OCI-LY1 (cell line): ENCODE measurements around the gene ACER3.

Experiments used
- H2AFZ ChIP-seq: fragments of 200-600 bp; sonication (generic), shearing (Covaris generic); 2 replicates; pipeline ENCODE4 v1.6.0; 2014; ENCODE audit warnings: antibody characterized with exemption, mild to moderate bottlenecking, low read length
- H3F3A ChIP-seq: fragments of 200-600 bp; sonication (generic), shearing (Covaris generic); 2 replicates; pipeline ENCODE4 v1.6.0; 2014; ENCODE audit warnings: mild to moderate bottlenecking, antibody characterized with exemption, low read length, moderate library complexity; ENCODE audit not compliant: insufficient read depth
- H3K27ac ChIP-seq: fragments of 200-600 bp; sonication (generic); 2 replicates; pipeline ENCODE4 v1.5.1; 2014; ENCODE audit warnings: low read length, mixed run types, mild to moderate bottlenecking, low read depth; ENCODE audit not compliant: poor library complexity, severe bottlenecking
- H3K27me3 ChIP-seq: fragments of 200-600 bp; sonication (generic); 2 replicates; pipeline ENCODE4 v1.6.0; 2014; ENCODE audit warnings: antibody characterized with exemption, mild to moderate bottlenecking, low read length, moderate library complexity; ENCODE audit not compliant: insufficient read depth
- H3K36me3 ChIP-seq: fragments of 200-600 bp; sonication (generic); 2 replicates; pipeline ENCODE4 v1.6.1; 2014; ENCODE audit warnings: mild to moderate bottlenecking, antibody characterized with exemption, low read length, moderate library complexity, mixed read lengths; ENCODE audit not compliant: insufficient read depth
- H3K4me1 ChIP-seq: fragments of 200-600 bp; sonication (generic); 2 replicates; pipeline ENCODE4 v1.5.1; 2014; ENCODE audit warnings: mild to moderate bottlenecking, low read length, moderate library complexity; ENCODE audit not compliant: insufficient read depth, severe bottlenecking
- H3K4me2 ChIP-seq: fragments of 200-600 bp; sonication (generic), shearing (Covaris generic); 2 replicates; pipeline ENCODE4 v1.6.1; 2014; ENCODE audit warnings: low read length
- H3K4me3 ChIP-seq: fragments of 200-600 bp; sonication (generic); 2 replicates; pipeline ENCODE4 v1.5.1; 2014; ENCODE audit warnings: low read length, low read depth, mild to moderate bottlenecking, mixed read lengths; ENCODE audit not compliant: poor library complexity, severe bottlenecking
- H3K79me2 ChIP-seq: fragments of 200-600 bp; shearing (Covaris generic); 2 replicates; pipeline ENCODE4 v1.6.1; 2016; ENCODE audit warnings: mixed run types, low read length, mixed read lengths; ENCODE audit not compliant: insufficient read depth
- H3K9ac ChIP-seq: fragments of 200-600 bp; sonication (generic), shearing (Covaris generic); 2 replicates; pipeline ENCODE4 v1.6.1; 2014; ENCODE audit warnings: mild to moderate bottlenecking, low read length, mixed read lengths
- H3K9me2 ChIP-seq: fragments of 200-600 bp; sonication (generic), shearing (Covaris generic); 2 replicates; pipeline ENCODE4 v1.6.1; 2014; ENCODE audit warnings: low read depth, mild to moderate bottlenecking, low read length, mixed read lengths
- H3K9me3 ChIP-seq: fragments of 200-600 bp; shearing (Covaris generic); 2 replicates; pipeline ENCODE4 v1.6.1; 2014; ENCODE audit warnings: low read length, mixed read lengths
- H4K20me1 ChIP-seq: fragments of 200-600 bp; sonication (generic), shearing (Covaris generic); 2 replicates; pipeline ENCODE4 v1.6.0; 2016; ENCODE audit warnings: mild to moderate bottlenecking, low read length; ENCODE audit not compliant: insufficient read depth
- CTCF ChIP-seq: fragments of 200-600 bp; sonication (generic), shearing (Covaris generic); IDR thresholded peaks from 2 replicates; pipeline ENCODE4 v1.5.1; 2017; ENCODE audit warnings: mild to moderate bottlenecking, antibody characterized with exemption, low read length, moderate library complexity, mixed read lengths
- EZH2 ChIP-seq: fragments of 200-600 bp; sonication (generic), shearing (Covaris generic); IDR thresholded peaks from 2 replicates; pipeline ENCODE4 v1.8.0; 2017; ENCODE audit warnings: borderline replicate concordance, mixed run types, mild to moderate bottlenecking, antibody characterized with exemption, low read length, moderate library complexity, mixed read lengths

Gene ACER3

GRCh38 chr11:76984743-76985142, 124.0 kb downstream of the ACER3 start:
- H3K79me2 ChIP-seq: no peaks in the 10 kb centered on the region
- H3F3A ChIP-seq: no peaks in the 10 kb centered on the region
- H4K20me1 ChIP-seq: no peaks in the 10 kb centered on the region
- H3K4me3 ChIP-seq: no peak overlapping the region
- H2AFZ ChIP-seq: no peak overlapping the region
- H3K27me3 ChIP-seq: no peaks in the 10 kb centered on the region
- no peak overlapping the region for H3K9ac ChIP-seq
- H3K4me1 ChIP-seq: no peaks in the 10 kb centered on the region
- H3K27ac ChIP-seq: no peak overlapping the region
- H3K9me3 ChIP-seq: no peaks in the 10 kb centered on the region
- no peak overlapping the region for H3K4me2 ChIP-seq
- TF ChIP-seq CTCF (no peak), EZH2 (no peak)
- no peaks in the 10 kb centered on the region for H3K36me3 ChIP-seq
- no peaks in the 10 kb centered on the region for H3K9me2 ChIP-seq

- Histone ChIP-seq H3K4me1 (no peaks in the 10 kb centered on the region), H3K27me3 (no peaks in the 10 kb centered on the region), H3K9ac (no peak overlapping the region), H3K27ac (no peak overlapping the region), H3F3A (no peaks in the 10 kb centered on the region), H2AFZ (no peak overlapping the region), H3K79me2 (no peaks in the 10 kb centered on the region), H4K20me1 (no peaks in the 10 kb centered on the region), H3K4me3 (no peak overlapping the region), H3K9me2 (no peaks in the 10 kb centered on the region), H3K36me3 (no peaks in the 10 kb centered on the region), H3K4me2 (no peak overlapping the region), H3K9me3 (no peaks in the 10 kb centered on the region)
- TF ChIP-seq CTCF: no peak
- no peak for TF ChIP-seq EZH2
Observed at GRCh38 chr11:76987203-76987602, 126.5 kb downstream of the ACER3 start.

GRCh38 chr11:76990628-76991027, 129.9 kb downstream of the ACER3 start:
- Histone ChIP-seq H3K27ac (no peak overlapping the region), H3K9me3 (no peaks in the 10 kb centered on the region), H3F3A (no peaks in the 10 kb centered on the region), H4K20me1 (no peaks in the 10 kb centered on the region), H3K27me3 (no peaks in the 10 kb centered on the region), H3K4me3 (no peak overlapping the region), H3K9ac (no peak overlapping the region), H3K79me2 (no peaks in the 10 kb centered on the region), H3K36me3 (no peaks in the 10 kb centered on the region), H3K4me2 (no peak overlapping the region), H3K4me1 (no peaks in the 10 kb centered on the region), H3K9me2 (no peaks in the 10 kb centered on the region), H2AFZ (no peak overlapping the region)
- no peak for TF ChIP-seq EZH2
- no peak for TF ChIP-seq CTCF
